GM20000 (cell line): ENCODE measurements around the gene LRMDA.

ENCODE experiments used
- DNase-seq: peaks from one replicate; pipeline ENCODE4 v3.0.0; 2012; ENCODE audit warnings: low spot score
- TF ChIP-seq, protein P1 (sequence below): IDR thresholded peaks from 2 replicates; pipeline ENCODE4 v1.5.1; 2012; ENCODE audit warnings: mild to moderate bottlenecking, control low read depth; ENCODE audit errors: extremely low read depth, missing control alignments

Gene LRMDA

DNA sequence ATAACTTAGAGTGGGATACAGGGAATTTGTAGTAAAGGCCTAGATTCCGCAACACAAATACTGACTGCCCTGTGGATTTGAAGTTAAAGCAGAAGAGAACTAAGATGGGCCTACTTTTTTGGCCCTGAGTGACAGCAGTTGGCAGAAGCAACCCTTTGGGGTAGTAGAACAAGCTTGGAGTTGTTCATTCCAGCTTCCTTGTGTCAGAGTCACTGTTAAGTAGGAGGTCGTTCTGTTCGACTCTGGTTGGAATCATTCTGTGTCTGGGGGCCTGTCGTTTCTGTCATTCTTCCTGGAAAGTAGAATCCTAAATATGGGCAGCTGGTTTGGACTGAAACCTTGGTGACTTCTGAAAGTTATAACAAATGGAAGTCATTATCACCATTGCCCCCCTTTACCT is 865.9 kb downstream of the LRMDA start:
- TF ChIP-seq, protein P1, sequence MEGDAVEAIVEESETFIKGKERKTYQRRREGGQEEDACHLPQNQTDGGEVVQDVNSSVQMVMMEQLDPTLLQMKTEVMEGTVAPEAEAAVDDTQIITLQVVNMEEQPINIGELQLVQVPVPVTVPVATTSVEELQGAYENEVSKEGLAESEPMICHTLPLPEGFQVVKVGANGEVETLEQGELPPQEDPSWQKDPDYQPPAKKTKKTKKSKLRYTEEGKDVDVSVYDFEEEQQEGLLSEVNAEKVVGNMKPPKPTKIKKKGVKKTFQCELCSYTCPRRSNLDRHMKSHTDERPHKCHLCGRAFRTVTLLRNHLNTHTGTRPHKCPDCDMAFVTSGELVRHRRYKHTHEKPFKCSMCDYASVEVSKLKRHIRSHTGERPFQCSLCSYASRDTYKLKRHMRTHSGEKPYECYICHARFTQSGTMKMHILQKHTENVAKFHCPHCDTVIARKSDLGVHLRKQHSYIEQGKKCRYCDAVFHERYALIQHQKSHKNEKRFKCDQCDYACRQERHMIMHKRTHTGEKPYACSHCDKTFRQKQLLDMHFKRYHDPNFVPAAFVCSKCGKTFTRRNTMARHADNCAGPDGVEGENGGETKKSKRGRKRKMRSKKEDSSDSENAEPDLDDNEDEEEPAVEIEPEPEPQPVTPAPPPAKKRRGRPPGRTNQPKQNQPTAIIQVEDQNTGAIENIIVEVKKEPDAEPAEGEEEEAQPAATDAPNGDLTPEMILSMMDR: no peak
- DNase-seq: no peak

DNA sequence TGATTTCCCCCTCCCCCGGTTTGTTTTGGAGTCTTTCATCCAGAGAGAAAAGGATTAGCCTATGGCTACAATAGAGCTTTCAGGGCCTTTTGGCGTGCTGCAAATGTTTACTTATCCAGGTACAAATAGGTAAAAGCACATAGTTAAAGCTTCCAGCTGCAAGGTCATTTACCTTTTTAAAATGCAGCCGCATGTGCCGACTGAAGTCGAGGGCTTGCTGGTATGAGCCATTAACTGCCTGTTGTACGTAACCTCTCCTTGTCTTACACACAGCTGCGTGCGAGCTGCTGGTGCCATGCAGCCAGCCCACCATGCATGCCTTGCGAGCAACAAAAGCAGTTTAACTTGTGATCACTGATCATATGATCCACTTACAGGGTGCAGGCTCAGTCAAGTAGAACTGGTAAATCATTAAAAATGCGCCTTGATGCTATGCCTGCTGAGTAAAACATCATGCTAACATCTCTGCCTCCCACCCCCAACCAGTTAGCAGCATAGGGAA is 866.4 kb downstream of the LRMDA start:
- TF ChIP-seq, protein P1: no peak
- no peak for DNase-seq

DNA sequence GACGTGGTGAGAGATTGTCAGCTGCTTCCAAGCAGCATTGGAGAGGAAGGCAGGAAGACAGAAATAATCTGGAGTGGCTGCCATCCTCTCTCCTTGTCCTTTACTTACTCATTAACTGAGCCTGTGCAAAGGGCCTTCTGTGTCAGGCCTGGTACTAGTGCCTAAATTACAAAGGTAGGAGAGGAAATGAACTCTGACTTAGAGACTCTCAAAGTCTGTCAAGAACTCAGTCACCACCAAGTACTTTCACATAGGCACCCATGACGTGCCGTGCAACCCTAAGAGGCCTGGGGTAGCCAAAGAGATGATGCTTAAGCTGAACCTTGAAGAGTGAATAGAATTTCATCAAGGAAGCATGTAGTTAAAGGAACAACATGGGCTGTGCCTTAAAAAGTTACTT is 866.9 kb downstream of the LRMDA start:
- DNase-seq: no peak
- TF ChIP-seq, protein P1: no peak

DNA sequence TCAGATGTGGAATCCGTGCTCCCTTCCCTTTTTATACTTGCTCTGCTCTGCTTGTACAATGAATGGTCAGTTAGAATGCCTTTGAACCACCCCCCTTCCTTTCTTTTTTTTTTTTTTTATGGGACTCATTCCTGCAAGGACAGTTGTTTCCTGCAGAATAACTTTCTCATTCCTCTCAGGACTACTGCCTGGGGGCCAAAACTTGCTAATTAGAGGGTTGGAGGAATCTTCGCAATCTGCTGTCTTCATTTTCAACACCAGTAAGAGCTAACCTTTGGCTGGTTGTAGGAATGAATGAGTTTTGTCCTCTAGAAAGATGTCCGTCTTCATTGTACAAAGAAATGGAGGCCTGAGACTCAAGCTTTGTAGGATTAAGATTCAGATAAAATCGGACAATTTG is 868.1 kb downstream of the LRMDA start:
- no peak for DNase-seq
- TF ChIP-seq, protein P1: no peak

DNA sequence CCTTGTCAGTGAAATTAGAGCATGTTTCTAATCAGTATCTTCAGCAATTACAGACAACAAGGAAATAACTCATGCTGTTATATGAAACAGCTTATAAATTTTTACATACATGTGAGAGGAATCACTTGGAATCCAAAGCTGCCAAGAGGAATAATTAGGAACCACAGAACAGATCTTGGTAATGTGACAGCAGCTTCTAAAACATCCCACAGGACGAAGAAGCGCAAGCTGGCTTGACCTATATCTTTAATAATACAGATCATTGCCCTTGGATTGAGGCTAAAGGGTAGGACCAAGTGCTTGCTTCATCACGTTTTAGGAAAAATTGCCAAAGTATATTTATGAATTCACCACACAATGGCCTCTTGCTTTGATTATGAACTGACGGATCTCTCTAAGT is 869.8 kb downstream of the LRMDA start:
- TF ChIP-seq, protein P1: no peak

DNA sequence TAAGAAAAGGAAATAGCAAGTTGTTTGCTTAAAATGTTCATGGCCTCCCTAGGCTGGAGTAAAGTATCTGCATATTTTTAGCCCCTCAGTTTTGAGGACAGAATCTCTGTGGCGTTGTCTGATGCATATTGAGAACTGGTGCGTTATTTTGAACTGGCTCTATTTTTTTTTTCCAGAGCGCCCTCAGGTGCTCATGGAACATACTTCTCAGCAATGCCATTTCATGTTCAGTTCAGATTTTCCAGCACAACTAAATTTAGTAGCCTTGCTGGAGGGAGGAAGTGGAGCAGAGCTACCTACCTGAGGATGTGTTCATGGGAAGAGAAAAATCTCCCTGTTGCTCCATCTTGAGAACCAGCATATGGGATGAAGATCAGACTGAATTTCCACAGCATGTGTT is 870.5 kb downstream of the LRMDA start:
- DNase-seq: no peak
- TF ChIP-seq, protein P1: no peak

More for the DNA sequence above, 869.8 kb downstream of the LRMDA start:
- no peak for DNase-seq

DNA sequence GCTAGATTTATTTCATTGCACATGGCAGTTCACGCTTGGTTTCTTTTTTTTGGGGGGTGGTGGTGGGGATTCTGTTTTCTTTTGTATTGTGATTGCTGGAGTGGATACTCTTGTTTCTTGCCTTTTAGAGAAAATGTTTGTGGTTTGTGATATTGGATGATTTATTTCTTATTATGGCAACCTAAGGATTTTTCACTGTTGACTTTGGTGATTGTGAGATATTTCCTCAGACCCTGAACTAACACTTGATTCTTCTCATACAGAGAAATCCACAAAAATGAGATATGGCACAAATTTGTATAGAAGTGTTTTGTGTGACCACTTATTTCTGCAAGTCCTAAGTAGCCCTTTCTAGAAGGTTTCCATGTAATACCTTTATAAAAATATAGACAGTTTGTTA is 871.1 kb downstream of the LRMDA start:
- DNase-seq: no peak
- TF ChIP-seq, protein P1: no peak
